CD4-positive, alpha-beta memory T cell (primary cell): ENCODE results near the gene LRPAP1. TPM values are rescaled to one million over a fixed set of nuclear protein-coding genes. Genes with fewer than 3 reads are reported as not detected.
"Not testable (repeated sequence)": the region's sequence is repeated elsewhere in the genome, so short reads cannot be mapped to it uniquely, and the experiment has no call there.

ENCODE experiments used
- CTCF ChIA-PET: fragments of 350-600 bp; sonication (Branson Sonifier 250); formaldehyde crosslinking; loops from one replicate; lab custom pipeline; 2021; ENCODE audit warnings: inconsistent platforms; ENCODE audit not compliant: partially characterized antibody; lab: Charles Lee
- POLR2A ChIA-PET: fragments of 350-600 bp; sonication (Branson Sonifier 250); formaldehyde crosslinking; loops from one replicate; lab custom pipeline; 2021; ENCODE audit not compliant: partially characterized antibody; lab: Charles Lee
- DNase-seq, 5 donors: peaks; one replicate each; pipeline versions ENCODE4 v3.0.0 to v3.0.0-alpha.2; 2020 to 2022; ENCODE audit warnings: mixed read lengths in 1 of 5
- H3K27ac ChIP-seq: one replicate; pipeline ENCODE4 v1.7.0; 2013; ENCODE audit warnings: low read depth, low read length
- H3K27me3 ChIP-seq: 2 replicates; pipeline ENCODE4 v1.7.0; 2013; ENCODE audit warnings: mild to moderate bottlenecking, low read length, moderate library complexity; ENCODE audit not compliant: insufficient read depth
- H3K36me3 ChIP-seq: 2 replicates; pipeline ENCODE4 v1.7.0; 2013; ENCODE audit warnings: mild to moderate bottlenecking, low read length, moderate library complexity; ENCODE audit not compliant: insufficient read depth
- H3K4me1 ChIP-seq: 2 replicates; pipeline ENCODE4 v1.7.0; 2013; ENCODE audit warnings: mild to moderate bottlenecking, low read length, moderate library complexity; ENCODE audit not compliant: insufficient read depth
- H3K4me3 ChIP-seq, 2 donors: one replicate each; pipeline ENCODE4 v1.7.0; 2013; ENCODE audit warnings: low read length in 2 of 2, mild to moderate bottlenecking in 1 of 2
- H3K9me3 ChIP-seq, 2 donors: one replicate each; pipeline ENCODE4 v1.7.0; 2013; ENCODE audit warnings: low read length in 2 of 2, control low read depth in 1 of 2; ENCODE audit not compliant: control insufficient read depth in 1 of 2
- H3K27ac Mint-ChIP-seq, 7 donors: one replicate each; pipeline ENCODE4 v1.8.0; 2020 to 2021; ENCODE audit warnings: mixed read lengths in 7 of 7, mild to moderate bottlenecking in 6 of 7, inconsistent platforms in 3 of 7, moderate library complexity in 3 of 7
- H3K27me3 Mint-ChIP-seq, 2 donors: one replicate each; pipeline ENCODE4 v1.8.0; 2020 to 2021; ENCODE audit warnings: mixed read lengths in 2 of 2
- H3K36me3 Mint-ChIP-seq, 2 donors: one replicate each; pipeline ENCODE4 v1.8.0; 2020 to 2021; ENCODE audit warnings: mixed read lengths in 2 of 2, inconsistent platforms in 1 of 2, mild to moderate bottlenecking in 1 of 2
- H3K4me1 Mint-ChIP-seq, 4 donors: one replicate each; pipeline ENCODE4 v1.8.0; 2020 to 2021; ENCODE audit warnings: mixed read lengths in 4 of 4, mild to moderate bottlenecking in 1 of 4
- H3K4me3 Mint-ChIP-seq, 8 donors: one replicate each; pipeline ENCODE4 v1.8.0; 2020 to 2021; ENCODE audit warnings: mixed read lengths in 8 of 8, mild to moderate bottlenecking in 7 of 8, moderate library complexity in 6 of 8, inconsistent platforms in 3 of 8
- H3K9me3 Mint-ChIP-seq, 8 donors: one replicate each; pipeline ENCODE4 v1.8.0; 2020 to 2021; ENCODE audit warnings: mixed read lengths in 8 of 8, mild to moderate bottlenecking in 5 of 8, inconsistent platforms in 3 of 8, moderate library complexity in 1 of 8
- intact Hi-C: fragments of 100-400 bp; cut with micrococcal nuclease; formaldehyde crosslinking; loops from one replicate; pipeline ENCODE4 v1.15.1; 2023
- polyA plus RNA-seq, 2 donors: library from polyadenylated mRNA; unstranded; fragments of 300-500 nt; fragmentation: Illumina TruSeq; gene quantifications; one replicate each; pipeline ENCODE4 v1.2.3, GENCODE V29; 2021
- total RNA-seq, 2 experiments: library from RNA; stranded (reverse); gene quantifications; one replicate each; pipeline ENCODE4 v1.2.3, GENCODE V29; 2021

Gene LRPAP1
- total and polyA plus RNA-seq, 4 experiments from 2014 or later, result 84.7 to 122 (median 91.1) TPM

DNA sequence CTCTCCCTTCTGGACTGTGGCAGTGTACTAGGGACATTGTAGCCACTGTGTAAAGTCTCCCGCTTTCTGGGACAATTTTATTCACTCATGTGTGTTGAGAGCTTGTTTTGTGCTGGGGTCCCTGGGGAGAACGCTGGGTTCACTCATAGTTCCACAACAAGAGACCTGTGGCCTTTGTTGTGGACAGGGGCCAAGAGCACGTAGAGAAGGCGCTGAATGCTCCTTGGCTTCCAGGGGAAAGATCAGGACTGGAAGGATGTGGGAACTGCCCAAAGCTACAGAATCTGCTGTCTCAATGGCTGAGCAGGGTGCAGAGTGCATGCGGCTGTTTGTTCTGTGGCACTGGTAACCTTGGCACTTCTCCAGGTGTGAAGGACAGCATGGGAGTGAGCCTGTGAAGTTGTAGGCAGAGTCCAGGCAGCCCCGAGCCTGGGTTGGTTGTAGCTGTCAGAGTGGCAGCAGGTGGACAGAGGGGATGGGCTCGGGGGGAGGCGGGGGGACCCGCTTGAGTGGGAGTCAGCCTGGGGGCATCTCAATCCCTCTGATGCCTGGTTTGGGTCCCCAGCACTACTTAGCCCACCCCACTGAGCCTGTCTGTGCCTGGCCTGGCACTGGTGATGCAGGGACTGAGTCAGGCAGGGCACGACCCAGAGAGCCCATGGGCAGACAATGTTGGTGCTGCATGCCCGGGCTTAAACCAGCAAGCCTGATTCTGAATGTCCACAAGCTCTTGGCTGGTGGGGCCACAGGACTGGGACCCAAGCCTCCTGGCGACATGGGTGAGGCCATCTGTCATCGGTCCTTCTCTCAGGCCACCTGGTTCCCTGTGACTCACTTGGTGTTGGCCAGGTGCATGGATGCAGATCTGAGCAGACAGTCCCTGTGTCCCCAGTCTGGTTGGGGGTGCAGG, 27.4 kb upstream of the LRPAP1 start:
- DNase-seq, H3K36me3 Mint-ChIP-seq, POLR2A ChIA-PET, intact Hi-C loops, H3K9me3 Mint-ChIP-seq, H3K4me3 Mint-ChIP-seq, H3K27ac ChIP-seq, H3K4me1 Mint-ChIP-seq, H3K4me1 ChIP-seq, CTCF ChIA-PET, H3K27me3 Mint-ChIP-seq, H3K36me3 ChIP-seq, H3K4me3 ChIP-seq, H3K27ac Mint-ChIP-seq, H3K9me3 ChIP-seq, H3K27me3 ChIP-seq: not testable (repeated sequence)

DNA sequence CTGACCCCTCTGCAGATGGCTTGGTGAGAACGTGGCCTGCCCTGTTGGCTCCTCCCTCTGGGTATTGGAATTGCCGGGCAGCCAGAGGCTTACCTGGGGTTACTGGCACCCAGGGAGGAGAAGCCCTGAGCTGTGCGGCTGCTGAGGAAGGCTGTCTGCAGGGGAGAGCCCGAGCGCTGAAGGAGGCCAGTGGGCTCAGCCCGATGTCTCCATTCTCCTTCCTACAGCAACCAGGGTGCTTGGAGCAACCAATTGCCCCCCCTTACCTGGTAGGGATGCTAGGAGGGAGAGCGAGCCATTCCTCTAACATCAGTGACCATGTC, 26.3 kb upstream of the LRPAP1 start:
- CTCF ChIA-PET, H3K4me1 ChIP-seq, DNase-seq, H3K36me3 Mint-ChIP-seq, H3K27ac ChIP-seq, H3K9me3 ChIP-seq, H3K27me3 Mint-ChIP-seq, H3K27ac Mint-ChIP-seq, H3K4me3 Mint-ChIP-seq, H3K4me3 ChIP-seq, H3K27me3 ChIP-seq, H3K36me3 ChIP-seq, H3K4me1 Mint-ChIP-seq, intact Hi-C loops, H3K9me3 Mint-ChIP-seq, POLR2A ChIA-PET: not testable (repeated sequence)

- H3K36me3 Mint-ChIP-seq, POLR2A ChIA-PET, H3K4me1 Mint-ChIP-seq, CTCF ChIA-PET, H3K4me1 ChIP-seq, H3K27me3 ChIP-seq, H3K9me3 Mint-ChIP-seq, H3K9me3 ChIP-seq, H3K27ac ChIP-seq, intact Hi-C loops, H3K27me3 Mint-ChIP-seq, H3K4me3 Mint-ChIP-seq, H3K27ac Mint-ChIP-seq, DNase-seq, H3K4me3 ChIP-seq, H3K36me3 ChIP-seq: not testable (repeated sequence)
Observed at GRCh38 chr4:3557676-3558513, 25.7 kb upstream of the LRPAP1 start.

GRCh38 chr4:3557088-3557492, 24.9 kb upstream of the LRPAP1 start:
- DNase-seq, H3K27ac Mint-ChIP-seq, POLR2A ChIA-PET: not testable (repeated sequence)

GRCh38 chr4:3556244-3556867, 24.1 kb upstream of the LRPAP1 start:
- CTCF ChIA-PET, H3K4me1 Mint-ChIP-seq, H3K9me3 Mint-ChIP-seq, POLR2A ChIA-PET, H3K27me3 Mint-ChIP-seq, H3K27ac ChIP-seq, H3K36me3 Mint-ChIP-seq, H3K36me3 ChIP-seq, H3K9me3 ChIP-seq, DNase-seq, H3K4me1 ChIP-seq, H3K27me3 ChIP-seq, intact Hi-C loops, H3K4me3 ChIP-seq, H3K4me3 Mint-ChIP-seq, H3K27ac Mint-ChIP-seq: not testable (repeated sequence)

More at GRCh38 chr4:3557088-3557492, 24.9 kb upstream of the LRPAP1 start:
- H3K27me3 Mint-ChIP-seq, H3K4me3 ChIP-seq, intact Hi-C loops, CTCF ChIA-PET, H3K4me1 Mint-ChIP-seq, H3K27me3 ChIP-seq, H3K4me1 ChIP-seq, H3K9me3 ChIP-seq, H3K9me3 Mint-ChIP-seq, H3K4me3 Mint-ChIP-seq, H3K36me3 Mint-ChIP-seq, H3K36me3 ChIP-seq, H3K27ac ChIP-seq: not testable (repeated sequence)

DNA sequence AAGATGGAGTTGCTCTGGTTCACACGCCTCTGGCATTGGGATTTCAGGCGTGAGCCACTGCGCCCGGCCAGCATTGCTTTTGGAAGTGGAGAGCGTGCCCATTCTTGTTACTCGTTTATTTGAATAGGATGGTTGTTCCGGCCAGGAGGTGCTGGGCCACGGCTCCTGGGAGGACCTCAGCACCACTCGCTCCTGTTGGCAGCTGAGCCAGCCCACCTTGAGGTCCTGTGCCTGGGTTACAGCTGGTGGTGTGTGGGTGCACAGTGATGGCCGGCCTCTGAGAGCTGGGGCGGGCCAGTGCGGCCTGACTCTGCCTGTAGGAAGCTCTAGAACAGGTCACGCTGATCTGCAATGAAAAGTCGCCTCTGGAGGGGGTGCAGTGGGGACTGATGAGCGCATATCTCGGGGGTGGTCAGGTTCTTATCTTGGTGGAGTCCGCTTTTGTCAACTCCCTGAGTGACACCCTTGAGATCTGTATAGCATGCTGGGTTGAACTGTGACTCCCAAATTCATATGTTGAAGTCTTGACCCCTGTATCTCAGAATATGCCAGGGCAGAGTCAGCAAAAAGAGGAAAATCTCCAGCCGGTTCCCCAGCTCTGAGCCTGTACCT, 23.3 kb upstream of the LRPAP1 start:
- H3K27me3 Mint-ChIP-seq, DNase-seq, CTCF ChIA-PET, POLR2A ChIA-PET, H3K4me3 Mint-ChIP-seq, H3K36me3 ChIP-seq, H3K4me3 ChIP-seq, H3K4me1 ChIP-seq, H3K27me3 ChIP-seq, H3K27ac ChIP-seq, H3K36me3 Mint-ChIP-seq, H3K4me1 Mint-ChIP-seq, H3K9me3 ChIP-seq, H3K27ac Mint-ChIP-seq, H3K9me3 Mint-ChIP-seq, intact Hi-C loops: not testable (repeated sequence)

DNA sequence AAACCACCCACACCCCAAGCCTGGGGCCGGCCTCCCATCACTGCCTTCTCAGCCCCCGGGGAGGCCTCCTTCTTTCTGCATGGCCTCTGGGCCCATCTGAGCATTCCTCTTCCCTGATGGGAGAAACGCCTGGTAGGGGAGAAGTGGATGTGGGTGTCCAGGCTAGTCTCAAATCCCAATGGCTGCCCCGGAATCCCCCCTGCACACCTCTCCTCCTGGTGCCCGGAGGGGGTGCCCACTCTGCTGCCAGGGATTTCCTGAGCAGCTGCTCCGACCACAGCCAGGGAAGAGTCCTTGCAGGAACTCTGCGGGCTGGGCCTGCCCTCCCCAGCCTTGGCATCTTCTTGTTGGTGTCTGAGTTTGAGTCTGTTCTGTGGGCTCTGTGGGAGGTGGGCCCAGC, 19.1 kb upstream of the LRPAP1 start:
- H3K27me3 Mint-ChIP-seq, H3K4me1 ChIP-seq, H3K27ac Mint-ChIP-seq, POLR2A ChIA-PET, H3K27me3 ChIP-seq, CTCF ChIA-PET, DNase-seq, H3K4me3 ChIP-seq, H3K4me1 Mint-ChIP-seq, intact Hi-C loops, H3K36me3 Mint-ChIP-seq, H3K4me3 Mint-ChIP-seq, H3K36me3 ChIP-seq, H3K9me3 Mint-ChIP-seq, H3K9me3 ChIP-seq, H3K27ac ChIP-seq: not testable (repeated sequence)
